ENCODE results near the gene TSHZ1. TPM values are rescaled to one million over a fixed set of nuclear protein-coding genes. Genes with fewer than 3 reads are reported as not detected.

The TSHZ1 gene
- total RNA-seq, 1 donor from 2014 or later, result 33.5 TPM

GRCh38 chr18:75220551-75221355 lies 10.2 kb downstream of the TSHZ1 start:
- no peak for DNase-seq (ENCODE audit: extremely low read depth, low read depth, low spot score)

- no peak for DNase-seq (ENCODE audit: extremely low read depth, low read depth, low spot score)
These were observed 10.8 kb downstream of the TSHZ1 start for GRCh38 chr18:75221397-75221796.

- DNase-seq (ENCODE audit: extremely low read depth, low read depth, low spot score), result no peak
These were observed 11.3 kb downstream of the TSHZ1 start for GRCh38 chr18:75221897-75222296.

- no peak for DNase-seq (ENCODE audit: extremely low read depth, low read depth, low spot score)
These were observed 11.8 kb downstream of the TSHZ1 start for GRCh38 chr18:75222407-75222806.

GRCh38 chr18:75223687-75224347 lies 13.2 kb downstream of the TSHZ1 start:
- DNase-seq (ENCODE audit: extremely low read depth, low read depth, low spot score), result no peak

GRCh38 chr18:75226286-75226955 lies 15.8 kb downstream of the TSHZ1 start:
- DNase-seq (ENCODE audit: extremely low read depth, low read depth, low spot score), result no peak

- DNase-seq (ENCODE audit: extremely low read depth, low read depth, low spot score), result no peak
These were observed 16.3 kb downstream of the TSHZ1 start for GRCh38 chr18:75226956-75227316.

GRCh38 chr18:75227535-75228296 lies 17.1 kb downstream of the TSHZ1 start:
- no peak for DNase-seq (ENCODE audit: extremely low read depth, low read depth, low spot score)

GRCh38 chr18:75228967-75229366 lies 18.4 kb downstream of the TSHZ1 start:
- DNase-seq (ENCODE audit: extremely low read depth, low read depth, low spot score), result no peak

GRCh38 chr18:75229437-75229836 lies 18.8 kb downstream of the TSHZ1 start:
- DNase-seq (ENCODE audit: extremely low read depth, low read depth, low spot score), result no peak

- peak; percentile 71 for DNase-seq (ENCODE audit: extremely low read depth, low read depth, low spot score)
These were observed 19.8 kb downstream of the TSHZ1 start for GRCh38 chr18:75230163-75231052.

GRCh38 chr18:75231053-75231406 lies 20.4 kb downstream of the TSHZ1 start:
- no peak for DNase-seq (ENCODE audit: extremely low read depth, low read depth, low spot score)

- no peak for DNase-seq (ENCODE audit: extremely low read depth, low read depth, low spot score)
These were observed 24.3 kb downstream of the TSHZ1 start for GRCh38 chr18:75234901-75235300.

GRCh38 chr18:75235896-75236295 lies 25.3 kb downstream of the TSHZ1 start:
- DNase-seq (ENCODE audit: extremely low read depth, low read depth, low spot score), result no peak

GRCh38 chr18:75238100-75238499 lies 27.5 kb downstream of the TSHZ1 start:
- DNase-seq (ENCODE audit: extremely low read depth, low read depth, low spot score), result no peak

- no peak for DNase-seq (ENCODE audit: extremely low read depth, low read depth, low spot score)
These were observed 28.2 kb downstream of the TSHZ1 start for GRCh38 chr18:75238786-75239185.

GRCh38 chr18:75240433-75240832 lies 29.8 kb downstream of the TSHZ1 start:
- DNase-seq (ENCODE audit: extremely low read depth, low read depth, low spot score), result no peak

GRCh38 chr18:75241705-75242104 lies 31.1 kb downstream of the TSHZ1 start:
- no peak for DNase-seq (ENCODE audit: extremely low read depth, low read depth, low spot score)

- no peak for DNase-seq (ENCODE audit: extremely low read depth, low read depth, low spot score)
These were observed 34.0 kb downstream of the TSHZ1 start for GRCh38 chr18:75244351-75245313.

Measured in glomerular endothelial cell (primary cell).